Fibroblast of skin of left biceps (primary cell): ENCODE measurements around the gene PLEKHA8.
A peak's percentile ranks its signal among the peaks of the same experiment; 100 is the strongest.

Experiments used
- DNase-seq, 2 experiments: peaks; one replicate each; pipeline ENCODE4 v3.0.0-alpha.2; 2013; ENCODE audit warnings: low read depth in 2 of 2

Gene PLEKHA8

GRCh38 chr7:30104157-30104556 lies 75.9 kb downstream of the PLEKHA8 start:
- no peak for DNase-seq

GRCh38 chr7:30112103-30112713 lies 84.0 kb downstream of the PLEKHA8 start:
- DNase-seq = no peak

- no peak for DNase-seq
These were observed 84.9 kb downstream of the PLEKHA8 start for GRCh38 chr7:30113144-30113543.

- no peak for DNase-seq
These were observed 86.5 kb downstream of the PLEKHA8 start for GRCh38 chr7:30114536-30115238.

GRCh38 chr7:30115709-30116297 lies 87.6 kb downstream of the PLEKHA8 start:
- DNase-seq = no peak

DNA sequence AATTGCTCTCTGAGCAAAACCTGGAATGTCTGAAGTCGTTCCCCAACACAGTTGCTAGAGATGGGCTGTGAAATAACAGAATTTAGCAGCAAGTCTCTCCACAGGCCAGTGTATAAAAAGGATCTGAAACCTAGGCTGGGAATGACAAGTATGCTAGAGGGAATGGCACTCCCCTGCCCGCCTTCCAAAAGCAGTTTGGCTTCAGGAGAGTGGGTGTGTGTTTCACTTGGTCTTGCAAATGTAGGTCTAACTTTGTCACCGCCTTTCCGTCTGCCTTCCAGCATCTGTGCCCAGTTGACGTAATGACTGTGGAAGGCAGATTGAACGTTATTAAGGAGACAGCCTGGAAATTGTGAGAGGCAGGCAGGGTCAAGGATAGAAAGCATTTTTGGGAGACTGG lies 88.6 kb downstream of the PLEKHA8 start:
- DNase-seq = no peak

- DNase-seq = no peak
These were observed 89.7 kb downstream of the PLEKHA8 start for GRCh38 chr7:30117896-30118295.

GRCh38 chr7:30119890-30120577 lies 91.8 kb downstream of the PLEKHA8 start:
- no peak for DNase-seq

GRCh38 chr7:30133736-30134610 lies 105.8 kb downstream of the PLEKHA8 start:
- no peak for DNase-seq

- DNase-seq = peak; percentile 45 to 46
These were observed 106.5 kb downstream of the PLEKHA8 start, which contains the start of gene MTURN for GRCh38 chr7:30134611-30135300. Gene MTURN, plus strand, starts transcription at chr7:30134986. Its CDS starts 151 bp downstream, at chr7:30135137.

- peak in 1 of 2 experiments; percentile 22 for DNase-seq
These were observed 107.3 kb downstream of the PLEKHA8 start for GRCh38 chr7:30135301-30136116.

DNA sequence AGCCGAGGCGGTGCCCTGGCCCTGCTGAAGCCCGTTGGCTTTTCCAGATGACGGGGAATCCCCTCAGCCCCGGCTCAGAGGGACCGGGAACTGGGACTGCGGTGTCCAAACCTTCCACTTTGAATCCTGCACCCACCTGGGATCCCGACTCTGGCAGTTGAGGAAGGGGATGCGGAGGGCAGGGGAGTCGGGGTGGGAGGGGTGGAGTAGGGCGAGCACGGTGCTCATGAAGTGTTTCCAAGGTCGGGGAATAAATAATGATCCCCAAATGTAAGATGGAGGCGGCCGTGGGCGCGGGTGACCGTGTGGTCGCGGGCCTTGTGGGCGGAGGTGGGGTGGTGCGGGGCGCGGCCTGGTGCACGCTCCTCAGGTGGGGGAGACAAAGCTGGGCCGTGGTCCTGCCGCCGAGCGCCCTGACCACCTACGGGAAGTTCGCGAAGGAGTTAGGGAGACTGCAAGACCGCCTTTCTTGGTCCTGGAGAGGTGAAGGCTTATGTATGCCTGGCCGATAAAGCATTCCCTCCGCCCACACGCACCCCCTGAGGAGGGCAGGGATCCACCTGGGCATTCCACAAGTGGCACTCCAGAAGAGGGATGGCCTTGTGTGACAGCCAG lies 108.0 kb downstream of the PLEKHA8 start:
- DNase-seq = no peak

GRCh38 chr7:30136743-30137485 lies 108.7 kb downstream of the PLEKHA8 start:
- DNase-seq = no peak

GRCh38 chr7:30139836-30140384 lies 111.7 kb downstream of the PLEKHA8 start:
- no peak for DNase-seq

DNA sequence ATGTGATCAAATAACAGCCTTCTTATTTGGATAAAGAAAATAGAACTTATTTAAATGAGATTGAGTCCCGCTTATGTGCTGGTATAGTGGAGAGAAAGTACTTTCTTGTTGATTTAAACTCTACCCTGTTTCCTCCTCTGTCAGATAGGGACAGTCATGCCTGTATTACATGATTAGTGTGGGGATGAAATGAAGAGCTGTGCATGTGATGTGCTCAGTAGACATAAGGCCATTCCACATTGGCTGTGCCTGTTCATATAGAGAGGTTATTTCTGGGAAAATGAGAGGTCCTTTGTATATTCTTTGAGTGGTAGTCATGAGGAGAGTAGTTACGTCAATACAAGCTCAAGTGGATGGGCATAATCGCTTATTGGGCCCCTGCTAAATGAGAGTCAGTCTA lies 112.2 kb downstream of the PLEKHA8 start:
- DNase-seq = no peak

DNA sequence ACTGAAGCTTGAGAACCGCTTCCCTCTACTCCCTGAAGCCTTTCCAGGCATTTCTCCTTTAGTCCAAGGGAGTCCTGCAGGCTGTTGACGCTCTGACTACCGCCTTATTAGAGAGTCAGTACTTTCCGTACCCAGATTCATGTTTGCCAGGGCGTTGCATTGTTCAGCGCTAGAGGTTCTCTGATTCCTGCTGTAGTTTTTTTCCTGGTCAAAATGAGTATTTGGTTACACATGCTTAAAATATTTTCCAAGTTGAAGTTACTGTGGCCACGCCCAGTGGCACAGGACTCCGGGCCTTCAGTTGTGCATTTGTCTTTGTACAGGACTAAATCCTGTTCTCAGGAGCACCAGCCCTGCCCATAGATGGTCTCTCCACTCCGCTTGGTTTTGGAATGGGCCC lies 114.5 kb downstream of the PLEKHA8 start:
- DNase-seq = no peak

- DNase-seq = no peak
These were observed 115.6 kb downstream of the PLEKHA8 start for GRCh38 chr7:30143748-30144251.

DNA sequence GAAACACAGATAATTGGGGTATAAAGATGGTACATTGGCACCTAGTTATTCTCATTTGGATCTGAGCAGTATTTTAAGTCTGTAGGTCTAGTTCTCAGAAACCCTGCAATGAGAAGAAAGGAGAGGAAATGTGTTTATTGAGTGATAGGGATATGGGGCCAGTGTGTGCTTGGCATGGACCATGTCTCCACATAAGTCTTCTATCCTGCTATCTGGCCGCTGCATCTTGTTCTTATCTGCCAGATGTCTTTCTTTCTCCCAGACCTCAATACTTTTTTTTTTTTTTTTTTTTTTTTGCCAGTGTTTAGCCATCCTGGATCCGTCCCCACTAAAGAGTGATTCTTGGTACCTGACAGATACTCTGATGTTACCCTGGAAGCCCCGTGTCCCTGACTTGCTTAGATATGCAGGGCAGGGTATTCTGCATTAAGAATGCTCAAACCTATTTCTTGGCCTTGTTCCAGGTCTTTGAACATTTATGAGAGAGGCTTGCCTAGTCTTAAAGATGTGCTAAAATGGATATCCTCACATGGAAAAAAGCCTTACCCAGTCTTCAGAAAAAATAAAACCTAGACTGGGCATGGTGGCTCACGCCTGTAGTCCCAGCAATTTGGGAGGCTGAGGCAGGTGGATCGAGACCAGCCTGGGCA lies 116.6 kb downstream of the PLEKHA8 start:
- DNase-seq = no peak
